Panc1 (cell line): ENCODE measurements around the gene ZSCAN21.

ENCODE experiments used
- CTCF ChIP-seq: fragments of 450-650 bp; IDR thresholded peaks from 2 replicates; pipeline ENCODE4 v1.5.1; 2017; ENCODE audit warnings: mild to moderate bottlenecking
- POLR2AphosphoS5 ChIP-seq: IDR thresholded peaks from 2 replicates; pipeline ENCODE4 v1.6.1; 2012; ENCODE audit warnings: mild to moderate bottlenecking, low read depth, low read length, moderate library complexity
- REST ChIP-seq, 2 experiments: IDR thresholded peaks; 2 replicates each; pipeline ENCODE4 v1.6.1; 2011 to 2012; ENCODE audit warnings: low read depth in 2 of 2, control low read depth in 1 of 2, low read length in 1 of 2, mild to moderate bottlenecking in 1 of 2, moderate library complexity in 1 of 2; ENCODE audit not compliant: insufficient read depth in 1 of 2
- SIN3A ChIP-seq: IDR thresholded peaks from 2 replicates; pipeline ENCODE4 v1.6.1; 2012; ENCODE audit warnings: low read depth, mild to moderate bottlenecking, low read length, moderate library complexity, borderline replicate concordance; ENCODE audit not compliant: insufficient read depth

GRCh38 chr7:100079024-100079560, 29.5 kb downstream of the ZSCAN21 start:
- TF ChIP-seq CTCF: no peak
- no peak for TF ChIP-seq POLR2AphosphoS5
- TF ChIP-seq REST (IDR thresholded peaks at IDR 0.05; ENCODE audit: insufficient read depth in 1 of 2, low read depth in 2 of 2, low read length in 1 of 2): no peak
- TF ChIP-seq SIN3A: no peak
